Measurements from ENCODE around the gene TRANK1.

Gene TRANK1

GRCh38 chr3:36833160-36833814, 111.6 kb downstream of the TRANK1 start:
- DNase-seq = no peak

- DNase-seq = no peak
These were observed 112.4 kb downstream of the TRANK1 start for GRCh38 chr3:36832406-36832805.

GRCh38 chr3:36827133-36827532, 117.7 kb downstream of the TRANK1 start:
- DNase-seq = no peak

- no peak for DNase-seq
These were observed 118.6 kb downstream of the TRANK1 start for GRCh38 chr3:36826240-36826639.

- DNase-seq = no peak
These were observed 120.4 kb downstream of the TRANK1 start for GRCh38 chr3:36824443-36824842.

GRCh38 chr3:36823806-36824205, 121.0 kb downstream of the TRANK1 start:
- DNase-seq = no peak

- DNase-seq = no peak
These were observed 124.8 kb downstream of the TRANK1 start for GRCh38 chr3:36820083-36820482.

GRCh38 chr3:36817806-36818533, 126.9 kb downstream of the TRANK1 start:
- no peak for DNase-seq

- no peak for DNase-seq
These were observed 129.5 kb downstream of the TRANK1 start for GRCh38 chr3:36815375-36815774.

- no peak for DNase-seq
These were observed 130.1 kb downstream of the TRANK1 start for GRCh38 chr3:36814776-36815175.

GRCh38 chr3:36814066-36814717, 130.7 kb downstream of the TRANK1 start:
- no peak for DNase-seq

- no peak for DNase-seq
These were observed 131.5 kb downstream of the TRANK1 start for GRCh38 chr3:36813305-36813704.

- no peak for DNase-seq
These were observed 132.6 kb downstream of the TRANK1 start for GRCh38 chr3:36812240-36812639.

- no peak for DNase-seq
These were observed 133.1 kb downstream of the TRANK1 start for GRCh38 chr3:36811768-36812167.

- peak; percentile 1 for DNase-seq
These were observed 140.4 kb downstream of the TRANK1 start for GRCh38 chr3:36804295-36805055.

- DNase-seq = no peak
These were observed 141.6 kb downstream of the TRANK1 start for GRCh38 chr3:36803091-36803791.

GRCh38 chr3:36800533-36801116, 144.2 kb downstream of the TRANK1 start:
- DNase-seq = no peak

GRCh38 chr3:36796881-36797280, 148.0 kb downstream of the TRANK1 start:
- DNase-seq = no peak

GRCh38 chr3:36796161-36796560, 148.7 kb downstream of the TRANK1 start:
- no peak for DNase-seq

GRCh38 chr3:36795622-36796021, 149.2 kb downstream of the TRANK1 start:
- DNase-seq = no peak

- no peak for DNase-seq
These were observed 152.5 kb downstream of the TRANK1 start for GRCh38 chr3:36792342-36792741.

GRCh38 chr3:36790765-36791164, 154.1 kb downstream of the TRANK1 start:
- DNase-seq = no peak

Data from NCI-H748 treated with DMSO at 0.1 percent for 48 hours (cell line).